ENCODE data around the gene SYNPO2L.

SYNPO2L gene

DNA sequence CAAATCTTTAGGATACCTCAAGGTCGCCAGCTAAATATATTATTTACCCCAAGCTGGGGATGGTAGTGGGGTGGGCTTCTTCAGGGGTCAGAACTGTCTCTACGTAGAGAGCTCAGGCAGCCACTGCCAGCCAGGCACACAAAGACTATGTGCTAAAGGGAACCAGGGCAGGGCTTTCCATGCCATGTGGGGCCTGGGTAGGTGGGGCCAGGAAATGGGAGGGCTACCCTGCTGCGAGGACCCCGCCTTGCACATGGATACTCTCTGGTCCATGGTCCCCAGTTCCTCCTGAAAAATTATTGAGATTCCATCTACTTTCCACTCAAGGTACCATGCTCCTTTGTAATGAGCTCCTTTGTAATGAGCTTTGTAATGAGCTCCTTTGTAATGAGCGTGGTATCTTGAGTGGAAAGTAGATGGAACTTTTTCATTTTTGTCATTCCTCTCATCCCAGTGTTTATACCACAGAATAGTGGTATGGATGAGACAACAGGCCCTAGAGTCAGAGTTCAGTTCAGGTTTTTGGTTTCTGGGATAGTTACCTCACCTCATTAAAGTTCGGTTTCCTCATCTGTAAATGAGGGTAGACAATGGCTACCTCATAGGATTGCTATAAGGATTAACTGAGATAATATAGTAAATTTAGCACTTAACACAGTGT is 5.8 kb downstream of the SYNPO2L start:
- H3K4me3 ChIP-seq (ENCODE audit: low read depth, low read length), result no peak overlapping the region

DNA sequence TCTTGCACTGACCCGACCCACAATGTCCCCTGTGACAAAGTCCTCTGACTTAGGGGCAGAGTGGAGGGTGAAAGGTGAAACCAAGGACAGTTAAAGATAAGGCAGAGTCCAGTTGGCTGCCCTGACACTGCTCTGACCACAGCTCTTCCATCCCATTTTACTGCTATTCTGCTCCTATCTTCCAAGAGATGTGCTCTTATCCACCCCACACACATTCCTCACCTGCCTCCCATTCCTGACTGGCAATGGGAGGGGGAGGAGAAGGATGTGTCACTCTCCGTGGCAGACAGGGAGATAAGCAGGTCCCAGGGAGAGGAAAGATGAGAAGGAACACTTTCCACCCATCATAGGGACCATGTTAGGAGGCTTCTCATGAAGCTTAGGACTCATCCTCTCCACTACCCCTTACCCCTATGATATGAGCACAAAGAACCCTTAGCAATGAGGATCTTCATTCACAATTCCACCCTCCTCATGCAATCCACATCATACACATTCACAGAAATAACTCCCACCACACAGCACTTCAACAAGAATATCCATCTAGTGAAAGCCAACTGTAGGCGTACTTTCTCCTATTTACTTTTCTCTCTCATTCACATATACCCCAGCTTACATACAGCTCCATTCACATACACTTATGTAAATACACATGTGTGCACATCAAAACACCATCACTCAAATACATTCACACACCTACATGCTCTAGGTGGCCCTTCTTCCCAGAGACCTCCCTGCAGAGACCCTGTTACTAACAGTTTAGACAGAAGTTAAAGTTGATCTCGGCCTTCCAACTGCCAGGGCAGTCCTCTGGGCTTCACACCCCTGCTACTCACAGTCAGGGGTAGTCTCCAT is 6.6 kb downstream of the SYNPO2L start:
- H3K4me3 ChIP-seq (ENCODE audit: low read depth, low read length), result no peak overlapping the region

DNA sequence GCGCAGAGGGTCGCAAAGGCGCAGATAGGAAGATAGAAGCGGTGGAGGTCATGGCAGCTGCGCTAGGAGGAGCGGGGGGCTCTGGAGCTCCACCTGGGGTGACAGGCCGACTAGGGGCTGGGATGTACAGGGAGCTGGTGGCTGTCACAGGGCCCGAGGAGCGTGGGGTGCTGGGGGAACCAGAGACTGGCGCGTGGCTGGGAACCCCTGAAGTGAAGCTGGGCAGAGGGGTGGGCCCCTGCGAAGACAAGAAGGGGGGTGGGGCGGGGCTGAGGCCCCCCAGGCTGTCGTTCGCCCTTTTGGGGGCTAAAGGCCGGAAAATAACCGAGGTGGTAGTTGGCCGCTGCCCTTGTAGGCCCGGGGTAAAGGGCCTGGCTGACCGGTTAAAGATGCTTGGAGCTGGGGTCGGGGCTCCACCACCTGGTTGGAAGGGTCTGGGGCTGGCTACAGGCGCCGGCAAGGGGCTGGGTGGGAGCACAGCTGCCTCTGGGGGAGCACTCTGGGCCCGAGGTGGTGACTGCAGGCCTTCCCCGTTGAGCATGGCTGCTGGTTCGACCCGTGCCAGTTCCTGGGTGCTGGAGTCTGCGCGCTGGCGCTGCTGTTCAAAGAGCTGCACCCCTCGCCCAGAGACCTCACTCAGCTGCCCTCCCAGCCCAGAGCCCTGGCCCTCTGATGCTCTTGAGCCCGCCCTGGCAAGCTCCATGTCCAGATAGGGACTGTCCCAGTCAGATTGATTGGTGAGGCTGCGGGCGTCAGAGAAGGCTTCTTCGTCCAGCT is 7.8 kb downstream of the SYNPO2L start:
- peak overlapping the region; percentile 57 for H3K4me3 ChIP-seq (ENCODE audit: low read depth, low read length)

DNA sequence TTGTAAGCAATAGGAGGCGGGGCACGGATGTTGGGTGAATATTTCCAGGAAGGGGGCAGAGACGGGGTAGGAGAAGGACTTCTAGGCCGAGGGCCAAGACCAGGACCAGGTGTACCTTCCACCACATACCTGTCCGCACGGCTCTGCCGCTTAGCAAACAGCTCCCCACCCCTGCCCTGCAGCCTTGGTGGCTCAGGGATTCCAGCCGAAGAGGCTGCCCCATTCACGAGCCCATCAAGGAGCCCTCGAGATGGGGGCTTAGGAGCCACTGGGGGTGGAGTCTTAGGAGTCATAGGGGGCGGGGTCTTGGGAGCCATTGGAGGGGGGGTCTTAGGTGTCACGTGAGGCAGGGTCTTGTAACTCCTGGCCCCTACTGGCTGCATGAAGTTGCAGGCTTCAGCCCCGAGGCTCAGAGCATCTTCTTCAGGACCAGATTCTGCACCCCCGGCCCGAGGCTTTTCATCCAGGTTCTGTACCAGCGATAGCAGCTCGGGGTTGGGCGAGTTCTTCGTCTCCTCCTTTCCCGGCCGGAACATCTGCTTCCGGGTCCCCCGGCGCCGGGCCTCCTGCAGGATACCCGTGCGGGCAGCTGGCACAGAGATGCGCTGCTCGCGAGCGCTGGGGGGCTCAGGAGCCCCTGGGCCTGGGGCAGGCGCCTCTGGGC is 8.5 kb downstream of the SYNPO2L start:
- peak overlapping the region; percentile 57 for H3K4me3 ChIP-seq (ENCODE audit: low read depth, low read length)

DNA sequence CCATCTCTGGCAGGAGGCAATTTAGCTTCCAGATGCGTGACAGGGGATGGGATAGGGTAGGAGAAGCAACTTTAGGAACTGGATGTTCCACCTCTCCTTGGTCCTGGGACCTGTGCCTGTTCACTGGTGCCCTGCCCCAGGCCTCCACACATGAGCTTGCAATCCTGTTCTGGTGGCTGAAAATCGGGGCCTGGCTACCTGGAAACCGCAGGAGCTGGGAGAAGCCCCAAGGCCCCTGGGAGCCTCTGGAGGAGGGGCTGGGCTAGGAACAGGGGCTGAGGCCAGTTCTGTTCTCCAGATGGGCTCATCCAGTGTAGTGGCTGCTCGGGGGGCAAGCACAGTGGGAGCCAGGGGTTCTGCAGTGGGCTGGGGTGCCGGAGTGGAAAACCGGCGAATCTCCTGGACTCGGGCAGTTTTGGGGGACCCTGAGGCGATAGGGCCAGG is 9.2 kb downstream of the SYNPO2L start:
- peak overlapping the region; percentile 57 for H3K4me3 ChIP-seq (ENCODE audit: low read depth, low read length)

DNA sequence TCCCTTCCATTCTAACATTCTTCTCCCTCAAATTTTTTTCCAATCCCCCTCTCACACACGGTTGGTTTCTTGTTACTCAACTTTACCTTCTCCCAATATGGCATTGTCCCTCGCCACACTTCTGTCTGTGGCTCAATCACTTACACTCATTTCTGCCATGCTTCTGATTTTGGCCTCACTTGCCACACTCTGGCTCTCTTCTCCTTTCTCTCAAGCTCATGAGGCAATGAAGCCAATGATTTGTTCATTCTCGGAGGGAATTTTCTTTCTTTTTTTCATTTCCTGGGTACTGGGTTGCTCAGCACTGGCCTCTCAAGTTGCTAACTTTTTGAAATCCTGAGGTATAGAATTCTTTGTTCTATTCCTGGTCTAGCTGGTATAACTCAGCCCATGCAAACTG is 10.6 kb downstream of the SYNPO2L start:
- no peak overlapping the region for H3K4me3 ChIP-seq (ENCODE audit: low read depth, low read length)

DNA sequence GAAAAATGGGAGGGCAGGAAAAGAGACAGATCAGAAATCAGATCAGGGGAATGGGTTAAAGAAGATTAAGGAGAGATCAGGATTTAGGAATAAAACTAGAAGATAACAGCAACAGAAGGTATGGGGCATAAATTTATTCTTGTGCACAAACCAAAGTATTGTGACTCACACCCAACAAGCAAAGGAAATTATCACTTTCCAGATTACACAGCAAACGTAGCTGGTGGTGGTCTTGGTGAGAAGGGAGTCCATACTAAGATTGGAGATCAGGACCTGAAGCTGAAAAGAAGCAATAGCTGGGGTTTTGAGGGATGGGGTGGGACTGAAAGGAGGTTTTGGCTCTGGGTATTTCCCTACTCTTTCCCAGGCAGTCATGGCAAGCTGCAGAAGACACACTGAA is 11.1 kb downstream of the SYNPO2L start:
- H3K4me3 ChIP-seq (ENCODE audit: low read depth, low read length), result no peak overlapping the region

DNA sequence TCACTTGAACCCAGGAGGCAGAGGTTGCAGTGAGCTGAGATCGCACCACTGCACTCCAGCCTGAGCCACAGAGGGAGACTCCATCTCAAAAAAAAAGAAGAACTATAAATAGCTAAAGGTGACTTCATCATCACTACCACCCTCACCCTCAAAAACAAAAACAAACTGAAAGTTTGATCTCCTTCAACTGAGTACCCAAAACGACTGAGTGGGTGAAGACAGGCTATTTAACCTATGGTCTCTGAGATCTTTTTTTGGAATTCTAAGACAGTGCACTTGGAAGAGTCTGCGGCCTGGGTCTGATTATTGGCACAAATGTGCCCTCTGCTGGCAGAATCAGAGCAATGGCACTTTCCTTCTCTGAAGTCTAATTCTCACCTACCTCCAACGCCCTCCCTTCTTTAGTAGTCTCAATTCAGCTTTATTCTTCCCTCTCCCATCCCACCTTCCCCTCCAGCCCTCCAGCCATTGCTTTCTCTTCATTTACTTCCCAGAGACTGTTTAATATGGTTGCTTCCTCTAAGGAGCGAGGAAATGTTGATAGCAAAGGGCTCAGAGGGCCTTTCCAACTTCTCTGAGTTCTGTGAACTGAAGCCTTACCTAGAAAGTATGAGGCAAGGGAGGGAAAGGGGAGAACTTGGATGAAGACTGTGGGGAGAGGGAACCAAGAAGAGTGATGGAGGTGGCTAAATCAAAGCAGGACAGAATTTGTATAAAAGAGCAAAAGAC is 11.7 kb downstream of the SYNPO2L start:
- H3K4me3 ChIP-seq (ENCODE audit: low read depth, low read length), result no peak overlapping the region

DNA sequence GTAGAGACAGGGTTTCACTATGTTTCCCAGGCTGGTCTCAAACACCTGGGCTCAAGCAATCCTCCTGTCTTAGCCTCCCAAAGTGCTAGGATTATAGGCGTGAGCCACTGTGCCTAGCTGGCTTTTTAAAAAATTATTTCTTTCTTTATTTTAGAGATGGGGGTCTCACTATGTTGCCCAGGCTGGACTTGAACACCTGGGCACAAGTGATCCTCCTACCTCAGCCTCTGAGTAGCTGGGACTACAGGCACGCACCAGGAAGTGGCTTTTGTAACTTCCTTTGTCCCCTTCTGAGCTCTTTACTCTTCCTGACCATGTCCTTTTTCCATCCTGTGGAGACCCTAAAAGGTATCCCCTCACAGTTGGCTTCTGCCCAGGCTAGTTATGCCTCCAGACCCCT is 12.5 kb downstream of the SYNPO2L start:
- H3K4me3 ChIP-seq (ENCODE audit: low read depth, low read length), result no peak overlapping the region

DNA sequence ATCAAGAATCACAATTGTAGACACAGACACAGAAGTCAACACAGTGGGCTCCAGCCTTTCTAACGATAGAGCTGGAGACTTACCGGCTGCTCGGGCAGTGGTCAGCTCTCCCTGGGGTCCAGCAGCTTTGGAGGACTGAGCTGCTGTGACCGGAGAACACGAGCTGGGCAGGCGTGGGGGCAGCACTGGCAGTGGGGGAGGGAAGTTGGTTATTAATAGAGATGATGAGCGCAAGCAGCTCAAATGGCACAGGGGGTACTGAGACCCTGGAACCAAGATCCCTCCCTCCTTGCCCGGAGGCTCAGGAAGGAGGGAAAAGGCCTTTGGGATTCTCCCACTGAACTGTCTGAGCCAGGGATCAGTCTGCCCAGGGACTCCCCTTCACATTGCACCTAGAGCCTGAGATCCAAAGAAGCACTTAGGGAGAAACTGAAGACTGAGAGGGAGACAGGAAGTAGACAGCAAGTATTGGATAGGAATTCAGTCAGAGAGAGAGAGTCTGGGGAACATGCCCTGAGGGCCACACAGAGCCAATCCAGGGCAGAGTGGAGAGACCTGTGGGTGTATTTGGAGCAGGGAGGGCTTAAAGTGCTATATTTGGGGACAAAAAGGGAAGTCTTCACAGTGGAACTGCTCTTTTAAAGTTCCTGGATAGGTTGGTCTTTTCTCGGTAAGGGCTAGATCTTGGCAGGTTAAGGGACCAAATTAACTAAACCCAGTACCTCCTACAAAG is 14.3 kb downstream of the SYNPO2L start, which contains the start of gene MYOZ1:
Gene MYOZ1, minus strand, starts transcription at position 147 of the 733 bp plus-strand sequence. CDS start 1,457 bp downstream, outside the sequence.
- H3K4me3 ChIP-seq (ENCODE audit: low read depth, low read length), result no peak within 1 kb of the TSS

DNA sequence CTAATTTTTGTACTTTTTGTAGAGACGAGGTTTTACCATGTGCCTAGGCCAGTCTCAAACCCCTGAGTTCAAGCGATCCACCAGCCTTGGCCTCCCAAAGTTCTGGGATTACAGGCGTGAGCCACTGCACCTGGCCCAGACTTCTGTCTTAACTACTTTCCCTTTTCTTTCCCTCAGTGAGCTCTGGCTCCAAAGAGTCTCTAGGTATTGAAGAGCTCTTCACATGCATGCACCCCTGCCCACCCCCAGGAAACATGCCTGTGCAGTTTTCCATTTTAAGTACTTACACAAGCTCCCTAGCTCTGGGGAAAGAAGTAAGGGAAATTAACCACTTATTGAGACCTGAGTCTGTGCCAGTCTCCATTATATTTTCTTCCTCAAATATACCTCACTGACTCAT is 16.5 kb downstream of the SYNPO2L start:
- H3K4me3 ChIP-seq (ENCODE audit: low read depth, low read length), result no peak overlapping the region

DNA sequence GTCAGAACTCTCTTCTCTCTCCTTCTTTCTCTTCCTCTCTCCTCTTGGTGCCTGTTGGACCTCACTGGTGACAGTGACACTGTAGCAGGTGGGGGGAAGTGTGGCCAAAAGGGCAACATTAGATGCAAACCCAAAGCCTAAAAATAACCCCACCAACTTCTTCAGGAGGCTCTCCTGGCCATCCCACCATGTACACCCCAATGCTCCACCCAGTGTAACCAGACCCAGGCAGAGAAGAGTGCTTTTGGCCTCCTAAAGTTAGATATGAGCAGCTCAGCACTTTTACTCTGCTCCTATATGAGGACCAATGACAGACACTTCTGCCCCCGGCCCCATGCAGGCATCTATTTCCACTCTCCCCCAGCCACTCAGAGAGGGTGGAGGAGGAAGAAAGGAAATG is 20.0 kb downstream of the SYNPO2L start:
- no peak overlapping the region for H3K4me3 ChIP-seq (ENCODE audit: low read depth, low read length)

DNA sequence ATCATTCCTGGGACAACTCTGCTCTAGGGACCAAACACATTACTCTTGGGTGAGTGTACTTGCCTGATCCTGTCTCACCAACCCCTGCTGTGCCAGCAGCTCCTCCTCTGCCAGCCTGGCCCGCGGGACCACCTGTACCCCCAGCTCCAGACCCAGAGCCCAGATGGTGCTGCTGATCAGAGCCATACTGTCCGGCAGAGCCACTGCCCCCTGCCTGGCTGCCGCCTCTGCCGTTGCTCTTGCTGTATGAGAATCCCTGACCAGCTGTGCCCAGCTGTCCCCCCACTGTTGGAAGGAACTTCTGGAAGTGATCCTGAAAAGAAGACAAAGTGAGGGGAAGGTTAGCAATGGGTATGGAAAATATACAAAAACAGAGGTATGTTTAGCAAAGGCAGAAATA is 21.4 kb downstream of the SYNPO2L start:
- no peak overlapping the region for H3K4me3 ChIP-seq (ENCODE audit: low read depth, low read length)

DNA sequence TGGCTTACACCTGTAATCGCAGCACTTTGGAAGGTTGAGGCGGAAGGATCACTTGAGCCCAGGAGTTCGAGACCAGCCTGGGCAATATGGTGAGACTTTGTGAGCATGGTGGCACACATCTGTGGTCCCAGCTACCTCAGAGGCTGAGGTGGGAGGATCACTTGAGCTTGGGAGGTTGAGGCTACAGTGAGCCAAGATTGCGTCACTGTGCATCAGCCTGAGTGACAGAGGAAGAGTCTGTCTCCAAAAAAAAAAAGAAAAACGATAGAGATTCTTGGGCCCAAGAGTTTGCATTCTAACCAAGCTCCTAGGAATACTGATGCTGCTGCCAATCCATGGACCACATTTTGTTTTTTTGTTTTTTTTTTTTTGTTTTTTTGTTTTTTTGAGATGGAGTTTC is 26.7 kb downstream of the SYNPO2L start:
- H3K4me3 ChIP-seq (ENCODE audit: low read depth, low read length), result no peak overlapping the region

DNA sequence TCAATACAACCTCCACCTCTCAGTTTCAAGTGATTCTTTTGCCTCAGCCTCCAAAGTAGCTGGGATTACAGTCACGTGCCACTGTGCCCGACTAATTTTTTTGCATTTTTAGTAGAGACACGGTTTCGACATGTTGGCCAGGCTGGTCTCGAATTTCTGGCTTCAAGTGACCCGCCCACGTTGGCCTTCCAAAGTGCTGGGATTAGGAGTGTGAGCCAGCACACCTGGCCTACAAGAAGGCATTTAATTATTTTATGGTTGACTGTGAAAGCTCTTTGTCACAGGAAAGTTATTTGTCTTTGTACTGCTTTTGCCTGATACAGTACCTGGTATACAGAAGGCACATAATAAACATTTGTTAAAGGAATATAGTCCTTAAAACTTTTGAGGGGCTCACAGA is 27.4 kb downstream of the SYNPO2L start:
- no peak overlapping the region for H3K4me3 ChIP-seq (ENCODE audit: low read depth, low read length)

DNA sequence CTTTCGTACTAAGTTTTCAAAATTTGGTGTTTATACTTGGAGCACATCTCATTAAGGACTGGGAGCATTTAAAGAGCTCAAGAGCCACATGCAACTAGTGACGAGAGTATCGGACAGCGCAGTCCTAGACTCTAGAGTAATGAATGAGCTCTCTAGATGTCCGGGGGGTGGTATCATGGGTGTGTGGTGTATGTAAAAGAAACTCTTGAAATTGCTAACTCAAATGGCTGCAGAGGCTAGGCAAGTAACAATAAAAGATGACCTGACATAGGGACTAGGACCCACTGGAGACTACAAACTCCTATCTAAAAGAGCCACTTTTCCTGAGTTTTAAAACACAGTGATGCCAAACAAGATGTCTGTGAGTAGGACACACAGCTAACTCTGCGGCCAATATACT is 28.5 kb downstream of the SYNPO2L start:
- no peak overlapping the region for H3K4me3 ChIP-seq (ENCODE audit: low read depth, low read length)

DNA sequence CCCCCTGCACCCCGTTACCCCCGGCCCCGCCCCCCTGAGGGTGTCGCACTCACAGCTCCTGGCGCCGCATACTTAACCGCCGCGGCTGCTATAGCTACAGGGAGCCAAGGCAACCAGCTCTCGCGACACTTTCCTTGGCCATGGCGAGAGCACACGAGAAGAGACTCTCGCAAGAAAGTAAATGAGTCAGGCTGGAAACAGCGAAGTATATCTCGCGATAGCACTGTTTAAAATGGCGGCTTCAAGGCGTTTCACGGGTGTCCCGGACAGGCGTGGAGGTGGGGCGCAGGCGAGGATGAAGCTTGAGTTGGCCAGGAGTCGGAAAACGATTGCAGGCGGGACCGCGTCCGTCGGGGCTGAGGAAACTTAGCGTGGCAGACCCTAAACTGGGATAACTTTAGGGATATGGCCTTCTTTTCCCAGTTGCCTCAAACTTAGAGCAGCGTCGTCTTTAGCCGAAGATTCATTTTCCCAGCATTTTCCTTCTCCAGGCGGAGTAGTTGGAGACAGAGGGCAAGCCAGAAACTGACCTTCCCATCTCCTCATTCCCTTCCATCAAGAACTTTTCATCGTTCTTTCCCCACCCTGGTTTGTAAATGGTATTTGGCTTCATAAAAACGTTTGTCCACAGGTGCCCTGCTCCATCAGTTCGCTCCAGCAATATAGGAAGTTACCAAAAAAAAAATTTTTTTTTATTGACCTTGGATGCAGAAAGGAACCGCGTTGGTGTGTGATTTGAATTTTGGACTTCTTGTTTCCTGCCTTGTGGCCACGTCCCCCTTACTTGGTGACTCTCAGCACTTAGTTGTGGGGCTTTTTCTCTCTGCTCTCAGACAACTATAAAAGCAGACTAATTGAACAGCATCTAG is 29.7 kb downstream of the SYNPO2L start:
- H3K4me3 ChIP-seq (ENCODE audit: low read depth, low read length), result peak overlapping the region; percentile 82

DNA sequence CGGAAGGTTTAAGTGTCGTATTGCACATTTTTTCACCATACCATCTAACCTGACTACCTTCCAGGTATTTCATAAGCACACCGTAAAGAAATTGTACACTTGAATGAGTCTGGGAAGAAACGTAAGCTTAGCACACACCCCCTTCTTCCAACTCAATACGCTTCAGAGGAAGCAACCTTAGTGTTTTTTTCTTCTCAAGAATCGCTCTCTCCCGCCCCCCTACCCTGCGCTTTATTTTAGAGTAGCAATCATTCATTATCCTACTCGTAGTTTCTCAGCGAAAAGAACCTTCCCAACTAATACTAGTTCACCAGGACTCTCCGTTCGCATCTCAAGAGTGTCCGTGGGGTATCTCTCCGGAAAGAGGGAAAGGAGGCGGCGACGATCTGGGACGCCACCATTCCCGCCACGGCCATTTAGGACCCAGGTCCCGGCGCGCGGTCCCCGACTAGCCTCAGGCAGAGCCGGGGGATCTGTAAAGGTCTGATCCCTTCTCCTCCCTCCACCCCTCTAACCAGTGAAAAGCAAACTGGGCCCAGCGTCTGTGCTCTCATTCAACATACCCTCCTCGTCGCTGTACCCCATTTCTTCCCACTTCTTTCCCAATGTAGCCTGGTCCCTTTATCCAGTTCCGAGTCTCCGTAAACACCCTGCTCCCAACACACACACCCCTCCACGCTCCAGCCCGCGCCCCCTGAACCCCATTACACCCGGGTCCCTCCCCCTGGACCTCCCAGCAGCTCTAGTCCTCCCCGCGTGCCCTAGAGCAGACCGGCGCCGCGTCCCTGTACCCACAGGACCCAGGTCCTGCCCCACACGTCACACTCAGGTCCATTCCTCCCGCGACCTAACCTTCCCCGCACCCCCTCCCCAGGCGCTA is 30.6 kb downstream of the SYNPO2L start:
- H3K4me3 ChIP-seq (ENCODE audit: low read depth, low read length), result peak overlapping the region; percentile 82
